H1 (cell line): Measurements from ENCODE around the gene NOS2.

Experiments used
- EZH2 ChIP-seq: fragments of 200-600 bp; sonication (generic); IDR thresholded peaks from 2 replicates; pipeline ENCODE4 v1.7.1; 2012; ENCODE audit warnings: low read depth, mild to moderate bottlenecking, moderate library complexity, low read length, inconsistent platforms; ENCODE audit not compliant: severe bottlenecking
- POLR2AphosphoS5 ChIP-seq: IDR thresholded peaks from 2 replicates; pipeline ENCODE4 v1.6.1; 2011; ENCODE audit warnings: low read depth, low read length
- RNF2 ChIP-seq: fragments of 200-900, 300-1000 bp; sonication (generic); IDR thresholded peaks from 2 replicates; pipeline ENCODE4 v1.7.1; 2016; ENCODE audit warnings: borderline replicate concordance, low read depth, mild to moderate bottlenecking, antibody characterized with exemption, low read length; ENCODE audit not compliant: poor library complexity, severe bottlenecking; ENCODE audit errors: missing control alignments
- TAF1 ChIP-seq: IDR thresholded peaks from 2 replicates; pipeline ENCODE4 v1.6.1; 2011; ENCODE audit warnings: mild to moderate bottlenecking, low read depth, low read length
- TF ChIP-seq, protein P1 (sequence below), 3 experiments: IDR thresholded peaks; 1 replicate in 2 of 3; 2 replicates in 1 of 3; pipeline versions ENCODE4 v1.5.1 to v1.6.1; 2011; ENCODE audit warnings: low read length in 3 of 3, mild to moderate bottlenecking in 3 of 3, inconsistent platforms in 2 of 3, low read depth in 1 of 3, moderate library complexity in 1 of 3; ENCODE audit not compliant: insufficient read depth in 1 of 3; ENCODE audit errors: control extremely low read depth in 1 of 3

GRCh38 chr17:27798376-27798775 is 2.0 kb downstream of the NOS2 start:
- TF ChIP-seq RNF2 (no peak), TAF1 (no peak), EZH2 (no peak), POLR2AphosphoS5 (no peak)
- TF ChIP-seq, protein P1, sequence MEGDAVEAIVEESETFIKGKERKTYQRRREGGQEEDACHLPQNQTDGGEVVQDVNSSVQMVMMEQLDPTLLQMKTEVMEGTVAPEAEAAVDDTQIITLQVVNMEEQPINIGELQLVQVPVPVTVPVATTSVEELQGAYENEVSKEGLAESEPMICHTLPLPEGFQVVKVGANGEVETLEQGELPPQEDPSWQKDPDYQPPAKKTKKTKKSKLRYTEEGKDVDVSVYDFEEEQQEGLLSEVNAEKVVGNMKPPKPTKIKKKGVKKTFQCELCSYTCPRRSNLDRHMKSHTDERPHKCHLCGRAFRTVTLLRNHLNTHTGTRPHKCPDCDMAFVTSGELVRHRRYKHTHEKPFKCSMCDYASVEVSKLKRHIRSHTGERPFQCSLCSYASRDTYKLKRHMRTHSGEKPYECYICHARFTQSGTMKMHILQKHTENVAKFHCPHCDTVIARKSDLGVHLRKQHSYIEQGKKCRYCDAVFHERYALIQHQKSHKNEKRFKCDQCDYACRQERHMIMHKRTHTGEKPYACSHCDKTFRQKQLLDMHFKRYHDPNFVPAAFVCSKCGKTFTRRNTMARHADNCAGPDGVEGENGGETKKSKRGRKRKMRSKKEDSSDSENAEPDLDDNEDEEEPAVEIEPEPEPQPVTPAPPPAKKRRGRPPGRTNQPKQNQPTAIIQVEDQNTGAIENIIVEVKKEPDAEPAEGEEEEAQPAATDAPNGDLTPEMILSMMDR (IDR thresholded peaks at IDR 0.05; ENCODE audit: control extremely low read depth in 1 of 3, insufficient read depth in 1 of 3, low read depth in 1 of 3, low read length in 3 of 3): no peak
